ENCODE data around the gene ATP1A2.

ATP1A2 gene

GRCh38 chr1:160114085-160114484, 1.5 kb upstream of the ATP1A2 start:
- Histone ChIP-seq H3K27ac (ENCODE audit: low read depth, low read length) (no peak overlapping the region), H3K4me3 (ENCODE audit: low read length) (no peak overlapping the region), H3F3A (ENCODE audit: control insufficient read depth, insufficient read depth) (no peaks in the 10 kb centered on the region), H3K9me3 (ENCODE audit: control insufficient read depth, insufficient read depth, low read length) (no peaks in the 10 kb centered on the region), H3K4me1 (ENCODE audit: control insufficient read depth, low read length) (no peaks in the 10 kb centered on the region), H3K27me3 (ENCODE audit: control insufficient read depth, low read length) (peaks cover 18% of the 10 kb centered on the region), H3K9me2 (replicated peaks; ENCODE audit: control insufficient read depth, low read length) (no peaks in the 10 kb centered on the region), H3K4me2 (ENCODE audit: low read length) (no peak overlapping the region), H4K20me1 (ENCODE audit: control insufficient read depth, insufficient read depth, low read depth, low read length) (no peaks in the 10 kb centered on the region), H3K79me2 (ENCODE audit: control insufficient read depth, low read length) (no peaks in the 10 kb centered on the region), H3K36me3 (ENCODE audit: control insufficient read depth, low read length) (no peaks in the 10 kb centered on the region)
- TF ChIP-seq EZH2phosphoT487 (IDR thresholded peaks at IDR 0.05; ENCODE audit: borderline replicate concordance, low read length) (no peak), CTCF (IDR thresholded peaks at IDR 0.05; ENCODE audit: low read depth, low read length, poor library complexity, severe bottlenecking) (no peak)

DNA sequence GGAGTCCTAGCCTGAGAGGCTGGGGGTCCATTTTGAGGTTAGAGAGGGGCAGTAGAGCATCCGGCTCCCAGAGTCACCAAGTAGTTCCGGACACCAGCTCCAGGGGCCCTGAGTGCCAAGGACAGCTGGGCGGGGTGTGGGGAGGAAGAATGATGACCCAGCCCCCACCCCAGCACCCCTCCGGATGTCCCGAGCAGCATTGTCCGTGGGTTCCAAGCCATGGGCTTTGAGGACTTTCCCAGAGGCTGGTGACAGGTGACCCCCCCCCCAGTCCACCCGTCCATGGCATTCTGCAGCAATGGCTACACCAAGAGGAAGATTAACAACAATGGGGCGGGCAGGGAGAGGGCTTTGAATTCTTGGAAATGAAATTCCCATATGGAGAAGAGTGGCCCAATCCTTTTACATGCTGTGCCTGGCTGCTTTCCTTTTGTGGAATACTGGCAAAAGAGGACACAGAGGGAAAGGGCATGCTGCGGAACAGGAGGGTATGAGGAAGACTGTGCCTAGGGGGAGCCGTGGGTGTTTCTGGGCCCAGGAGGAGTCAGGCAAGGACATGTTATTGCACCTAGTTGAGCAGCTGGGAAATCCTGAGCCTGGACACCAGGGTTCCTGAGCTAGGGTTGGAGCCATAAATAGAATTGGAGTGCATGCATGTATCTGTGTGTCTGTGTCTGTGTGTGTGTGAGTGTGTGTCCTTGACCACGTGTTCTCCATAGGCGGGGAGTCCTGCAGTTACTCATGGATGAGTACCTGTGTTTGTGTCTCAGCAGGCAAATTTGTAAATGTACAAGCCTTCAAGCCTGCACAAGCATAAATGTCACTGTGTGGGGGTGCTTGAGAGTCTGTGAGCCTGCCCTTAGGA, 956 bp downstream of the ATP1A2 start:
- no peak overlapping the region for H3K4me3 ChIP-seq (ENCODE audit: low read length)
- no peaks in the 10 kb centered on the region for H3F3A ChIP-seq (ENCODE audit: control insufficient read depth, insufficient read depth)
- H3K4me1 ChIP-seq (ENCODE audit: control insufficient read depth, low read length): no peaks in the 10 kb centered on the region
- H4K20me1 ChIP-seq (ENCODE audit: control insufficient read depth, insufficient read depth, low read depth, low read length): no peaks in the 10 kb centered on the region
- no peak overlapping the region for H3K27ac ChIP-seq (ENCODE audit: low read depth, low read length)
- no peaks in the 10 kb centered on the region for H3K9me2 ChIP-seq (replicated peaks; ENCODE audit: control insufficient read depth, low read length)
- peaks cover 18% of the 10 kb centered on the region for H3K27me3 ChIP-seq (ENCODE audit: control insufficient read depth, low read length)
- TF ChIP-seq CTCF (IDR thresholded peaks at IDR 0.05; ENCODE audit: low read depth, low read length, poor library complexity, severe bottlenecking) (no peak), EZH2phosphoT487 (IDR thresholded peaks at IDR 0.05; ENCODE audit: borderline replicate concordance, low read length) (no peak)
- no peak overlapping the region for H3K4me2 ChIP-seq (ENCODE audit: low read length)
- no peaks in the 10 kb centered on the region for H3K9me3 ChIP-seq (ENCODE audit: control insufficient read depth, insufficient read depth, low read length)
- no peaks in the 10 kb centered on the region for H3K36me3 ChIP-seq (ENCODE audit: control insufficient read depth, low read length)
- H3K79me2 ChIP-seq (ENCODE audit: control insufficient read depth, low read length): no peaks in the 10 kb centered on the region

- no peak overlapping the region for H3K27ac ChIP-seq (ENCODE audit: low read depth, low read length)
- H3K4me1 ChIP-seq (ENCODE audit: control insufficient read depth, low read length): no peaks in the 10 kb centered on the region
- H3K9me3 ChIP-seq (ENCODE audit: control insufficient read depth, insufficient read depth, low read length): no peaks in the 10 kb centered on the region
- TF ChIP-seq CTCF (IDR thresholded peaks at IDR 0.05; ENCODE audit: low read depth, low read length, poor library complexity, severe bottlenecking) (no peak), EZH2phosphoT487 (IDR thresholded peaks at IDR 0.05; ENCODE audit: borderline replicate concordance, low read length) (no peak)
- H3K36me3 ChIP-seq (ENCODE audit: control insufficient read depth, low read length): no peaks in the 10 kb centered on the region
- H3F3A ChIP-seq (ENCODE audit: control insufficient read depth, insufficient read depth): no peaks in the 10 kb centered on the region
- no peak overlapping the region for H3K4me2 ChIP-seq (ENCODE audit: low read length)
- H3K27me3 ChIP-seq (ENCODE audit: control insufficient read depth, low read length): peaks cover 18% of the 10 kb centered on the region
- H3K79me2 ChIP-seq (ENCODE audit: control insufficient read depth, low read length): no peaks in the 10 kb centered on the region
- no peaks in the 10 kb centered on the region for H3K9me2 ChIP-seq (replicated peaks; ENCODE audit: control insufficient read depth, low read length)
- no peak overlapping the region for H3K4me3 ChIP-seq (ENCODE audit: low read length)
- no peaks in the 10 kb centered on the region for H4K20me1 ChIP-seq (ENCODE audit: control insufficient read depth, insufficient read depth, low read depth, low read length)
Observed at GRCh38 chr1:160117300-160117699, 1.7 kb downstream of the ATP1A2 start.
